Measurements from ENCODE around the gene AGFG1.

DNA sequence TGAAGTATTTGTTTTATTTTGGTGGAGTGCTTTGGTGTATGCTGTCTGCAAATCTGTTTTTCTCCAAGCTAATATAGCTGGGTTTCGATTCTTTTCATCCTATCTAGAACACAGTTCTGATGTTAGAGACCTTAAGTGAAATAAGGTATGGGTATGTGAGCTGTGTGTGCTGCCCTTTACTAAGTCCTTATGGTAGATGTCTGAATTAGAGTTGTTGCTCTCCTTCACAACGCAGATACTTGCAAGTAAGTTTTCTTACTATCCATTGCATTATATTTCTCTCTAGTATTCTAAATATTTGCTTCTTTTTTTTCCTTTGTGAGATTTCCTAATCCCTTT, 38.6 kb downstream of the AGFG1 start:
- TF ChIP-seq, protein P1, sequence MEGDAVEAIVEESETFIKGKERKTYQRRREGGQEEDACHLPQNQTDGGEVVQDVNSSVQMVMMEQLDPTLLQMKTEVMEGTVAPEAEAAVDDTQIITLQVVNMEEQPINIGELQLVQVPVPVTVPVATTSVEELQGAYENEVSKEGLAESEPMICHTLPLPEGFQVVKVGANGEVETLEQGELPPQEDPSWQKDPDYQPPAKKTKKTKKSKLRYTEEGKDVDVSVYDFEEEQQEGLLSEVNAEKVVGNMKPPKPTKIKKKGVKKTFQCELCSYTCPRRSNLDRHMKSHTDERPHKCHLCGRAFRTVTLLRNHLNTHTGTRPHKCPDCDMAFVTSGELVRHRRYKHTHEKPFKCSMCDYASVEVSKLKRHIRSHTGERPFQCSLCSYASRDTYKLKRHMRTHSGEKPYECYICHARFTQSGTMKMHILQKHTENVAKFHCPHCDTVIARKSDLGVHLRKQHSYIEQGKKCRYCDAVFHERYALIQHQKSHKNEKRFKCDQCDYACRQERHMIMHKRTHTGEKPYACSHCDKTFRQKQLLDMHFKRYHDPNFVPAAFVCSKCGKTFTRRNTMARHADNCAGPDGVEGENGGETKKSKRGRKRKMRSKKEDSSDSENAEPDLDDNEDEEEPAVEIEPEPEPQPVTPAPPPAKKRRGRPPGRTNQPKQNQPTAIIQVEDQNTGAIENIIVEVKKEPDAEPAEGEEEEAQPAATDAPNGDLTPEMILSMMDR (IDR thresholded peaks at IDR 0.05 in 4 of 5, conservative IDR thresholded peaks at IDR 0.05 in 1 of 5), result no peak
- no peak for TF ChIP-seq POLR2A (IDR thresholded peaks at IDR 0.05)

Measured in gastrocnemius medialis (tissue), 4 donors.